A549 (cell line): ENCODE results near the gene LRG1. TPM values are rescaled to one million over a fixed set of nuclear protein-coding genes. Genes with fewer than 3 reads are reported as not detected.
A peak's percentile ranks its signal among the peaks of the same experiment; 100 is the strongest.

ENCODE experiments used
- ATAC-seq, 2 experiments: fragments of 200-7000 bp in 1 of 2; fragments of >200 bp in 1 of 2; cut with Nextera tagmentation in 1 of 2; cut with Tn5 transposase in 1 of 2; 3 replicates each; pipeline versions ENCODE4 v1.8.0 to v1.9.1; 2018 to 2020; ENCODE audit warnings: mild to moderate bottlenecking in 1 of 2, moderate library complexity in 1 of 2
- CTCF ChIA-PET: fragments of 300-600 bp; sonication (Branson Sonifier 250); formaldehyde crosslinking; extraction: SDS; loops from one replicate; lab custom pipeline; 2021; ENCODE audit warnings: antibody characterized with exemption, inconsistent platforms; lab: Yijun Ruan, JAX
- POLR2A ChIA-PET: fragments of 350-600 bp; formaldehyde crosslinking; extraction: SDS; loops from one replicate; lab custom pipeline; 2021; ENCODE audit warnings: antibody characterized with exemption, inconsistent platforms; lab: Yijun Ruan, JAX
- DNase-seq, 2 experiments: peaks; one replicate each; pipeline versions ENCODE4 v3.0.0 to v3.0.0-alpha.2; 2011 to 2016; ENCODE audit warnings: low read depth in 1 of 2, low spot score in 1 of 2
- FAIRE-seq: peaks from 2 replicates; lab custom pipeline; 2011; peaks lifted over from hg19 to GRCh38; lab: Jason Lieb, UNC
- H3K27ac ChIP-seq, 2 experiments: fragments of >200 bp; sonication (Bioruptor Twin); formaldehyde crosslinking; 3 replicates each; pipeline ENCODE4 v1.5.1; 2016 to 2017
- H3K4me1 ChIP-seq: fragments of >200 bp; sonication (Bioruptor Twin); formaldehyde crosslinking; 3 replicates; pipeline ENCODE4 v1.6.1; 2016
- H3K4me2 ChIP-seq: fragments of >200 bp; sonication (Bioruptor Twin); formaldehyde crosslinking; 3 replicates; pipeline ENCODE4 v1.6.1; 2016
- H3K4me3 ChIP-seq: fragments of >200 bp; sonication (Bioruptor Twin); formaldehyde crosslinking; 3 replicates; pipeline ENCODE4 v1.5.1; 2016
- H3K9me3 ChIP-seq: fragments of >200 bp; sonication (Bioruptor Twin); formaldehyde crosslinking; 3 replicates; pipeline ENCODE4 v1.6.1; 2016
- BHLHE40 ChIP-seq: IDR thresholded peaks from 2 replicates; pipeline ENCODE4 v1.6.1; 2012; ENCODE audit warnings: low read depth, low read length, inconsistent platforms
- CBX2 ChIP-seq: fragments of 200-600 bp; sonication (generic); IDR thresholded peaks from 2 replicates; pipeline ENCODE4 v1.6.1; 2016; ENCODE audit warnings: low read depth, mild to moderate bottlenecking, borderline replicate concordance
- CBX8 ChIP-seq: fragments of 200-600 bp; sonication (generic); IDR thresholded peaks from 2 replicates; pipeline ENCODE4 v1.6.1; 2016
- FOSL2 ChIP-seq, 2 experiments: fragments of 450-650 bp in 1 of 2; fragments of >200 bp in 1 of 2; sonication (Bioruptor Twin) in 1 of 2; formaldehyde crosslinking; IDR thresholded peaks; 2 replicates each; pipeline versions ENCODE4 v1.5.0 to v1.6.1; 2016 to 2020; ENCODE audit warnings: mild to moderate bottlenecking in 1 of 2, moderate library complexity in 1 of 2
- HDAC2 ChIP-seq: fragments of 200-600 bp; sonication (generic); IDR thresholded peaks from 2 replicates; pipeline ENCODE4 v1.6.1; 2016
- HEYL ChIP-seq: fragments of 250-450 bp; sonication (Bioruptor Pico); IDR thresholded peaks from 2 replicates; pipeline ENCODE4 v1.8.0; 2021; ENCODE audit warnings: mild to moderate bottlenecking, moderate library complexity
- KDM5A ChIP-seq: fragments of 200-600 bp; sonication (generic); IDR thresholded peaks from 2 replicates; pipeline ENCODE4 v1.6.1; 2016; ENCODE audit warnings: antibody characterized with exemption, mild to moderate bottlenecking
- NPAS2 ChIP-seq: fragments of 250-450 bp; sonication (Bioruptor Pico); IDR thresholded peaks from 2 replicates; pipeline ENCODE4 v1.8.0; 2022; ENCODE audit warnings: mild to moderate bottlenecking, moderate library complexity, borderline replicate concordance
- POLR2AphosphoS2 ChIP-seq: conservative IDR thresholded peaks from 2 replicates; pipeline ENCODE4 v1.6.1; 2012; ENCODE audit warnings: low read length, improper control_type of control experiment, inconsistent platforms
- RFX5 ChIP-seq: fragments of 450-650 bp; IDR thresholded peaks from 2 replicates; pipeline ENCODE4 v1.7.1; 2014; ENCODE audit warnings: antibody characterized with exemption, mild to moderate bottlenecking, moderate library complexity
- ZFP36 ChIP-seq: fragments of 450-650 bp; IDR thresholded peaks from 2 replicates; pipeline ENCODE4 v1.6.1; 2014; ENCODE audit warnings: borderline replicate concordance; ENCODE audit not compliant: partially characterized antibody
- ZSCAN20 ChIP-seq: fragments of 250-450 bp; sonication (Bioruptor Pico); IDR thresholded peaks from 2 replicates; pipeline ENCODE4 v1.8.0; 2022; ENCODE audit warnings: mild to moderate bottlenecking, moderate library complexity
- WGBS: methylation state at CpG from one replicate; pipeline ENCODE4 v1.1.6; 2017; ENCODE audit errors: missing lambda C conversion rate; 5-methylcytosine and 5-hydroxymethylcytosine counted together
- polyA plus RNA-seq, 4 experiments: library from polyadenylated mRNA; depleted of rRNA in 3 of 4; stranded (reverse); fragments of >200 nt; fragmentation: RNase III in 1 of 4; extraction: RNeasy Plus Mini Kit Qiagen cat#74134 plus additional on column Dnase treatment in 1 of 4; gene quantifications; 2 replicates in 3 of 4; 3 replicates in 1 of 4; pipeline ENCODE4 v1.2.3, GENCODE V29; 2011 to 2017
- TF ChIP-seq, protein P1 (sequence below): fragments of >200 bp; sonication (Bioruptor Twin); formaldehyde crosslinking; IDR thresholded peaks from 3 replicates; pipeline ENCODE4 v1.5.1; 2016
- TF ChIP-seq, protein P2 (sequence below): fragments of 200-600 bp; sonication (generic); IDR thresholded peaks from 2 replicates; pipeline ENCODE4 v1.6.1; 2016; ENCODE audit warnings: antibody characterized with exemption, mild to moderate bottlenecking, moderate library complexity
- TF ChIP-seq, protein P3 (sequence below): fragments of >200 bp; sonication (Bioruptor Twin); formaldehyde crosslinking; IDR thresholded peaks from 3 replicates; pipeline ENCODE4 v1.6.1; 2016

LRG1 gene
- polyA plus RNA-seq, 2 of the 4 experiments (the other 2 are of a cell fraction) = 0.18 TPM; not detected in 1

DNA sequence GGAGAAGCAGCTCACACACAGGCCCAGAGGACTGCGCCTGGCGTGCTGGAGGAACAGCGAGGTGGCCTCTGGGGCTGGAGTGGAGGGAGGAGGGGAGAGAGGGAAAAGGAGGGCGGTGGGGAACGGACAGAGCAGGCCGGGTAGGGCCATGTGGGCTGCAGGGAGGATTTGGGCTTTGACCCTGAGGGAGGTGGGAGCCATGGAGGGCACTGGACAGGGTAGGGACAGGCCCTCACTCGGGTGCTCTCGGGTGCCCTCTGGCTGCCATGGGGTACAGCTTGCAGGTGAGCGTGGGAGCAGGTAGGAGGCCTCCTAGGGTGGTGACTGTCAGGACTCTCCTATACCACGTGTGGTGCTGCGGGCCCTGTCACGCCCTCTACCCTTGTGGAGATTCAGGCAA lies 44.4 kb downstream of the LRG1 start:
- no peaks in the 10 kb centered on the region for H3K9me3 ChIP-seq
- POLR2A ChIA-PET = no interaction called here
- no peak overlapping the region for H3K4me2 ChIP-seq
- TF ChIP-seq CBX2 = no peak
- TF ChIP-seq ZSCAN20 = no peak
- no peak for TF ChIP-seq BHLHE40
- no peak for TF ChIP-seq HEYL
- TF ChIP-seq, protein P1, sequence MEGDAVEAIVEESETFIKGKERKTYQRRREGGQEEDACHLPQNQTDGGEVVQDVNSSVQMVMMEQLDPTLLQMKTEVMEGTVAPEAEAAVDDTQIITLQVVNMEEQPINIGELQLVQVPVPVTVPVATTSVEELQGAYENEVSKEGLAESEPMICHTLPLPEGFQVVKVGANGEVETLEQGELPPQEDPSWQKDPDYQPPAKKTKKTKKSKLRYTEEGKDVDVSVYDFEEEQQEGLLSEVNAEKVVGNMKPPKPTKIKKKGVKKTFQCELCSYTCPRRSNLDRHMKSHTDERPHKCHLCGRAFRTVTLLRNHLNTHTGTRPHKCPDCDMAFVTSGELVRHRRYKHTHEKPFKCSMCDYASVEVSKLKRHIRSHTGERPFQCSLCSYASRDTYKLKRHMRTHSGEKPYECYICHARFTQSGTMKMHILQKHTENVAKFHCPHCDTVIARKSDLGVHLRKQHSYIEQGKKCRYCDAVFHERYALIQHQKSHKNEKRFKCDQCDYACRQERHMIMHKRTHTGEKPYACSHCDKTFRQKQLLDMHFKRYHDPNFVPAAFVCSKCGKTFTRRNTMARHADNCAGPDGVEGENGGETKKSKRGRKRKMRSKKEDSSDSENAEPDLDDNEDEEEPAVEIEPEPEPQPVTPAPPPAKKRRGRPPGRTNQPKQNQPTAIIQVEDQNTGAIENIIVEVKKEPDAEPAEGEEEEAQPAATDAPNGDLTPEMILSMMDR = peak; percentile 22; the same call in 1 of the 3 replicates
- no peak for TF ChIP-seq FOSL2 (IDR thresholded peaks at IDR 0.05)
- TF ChIP-seq FOSL2 (CRISPR knock-in tag; IDR thresholded peaks at IDR 0.05) = no peak
- TF ChIP-seq, protein P2, sequence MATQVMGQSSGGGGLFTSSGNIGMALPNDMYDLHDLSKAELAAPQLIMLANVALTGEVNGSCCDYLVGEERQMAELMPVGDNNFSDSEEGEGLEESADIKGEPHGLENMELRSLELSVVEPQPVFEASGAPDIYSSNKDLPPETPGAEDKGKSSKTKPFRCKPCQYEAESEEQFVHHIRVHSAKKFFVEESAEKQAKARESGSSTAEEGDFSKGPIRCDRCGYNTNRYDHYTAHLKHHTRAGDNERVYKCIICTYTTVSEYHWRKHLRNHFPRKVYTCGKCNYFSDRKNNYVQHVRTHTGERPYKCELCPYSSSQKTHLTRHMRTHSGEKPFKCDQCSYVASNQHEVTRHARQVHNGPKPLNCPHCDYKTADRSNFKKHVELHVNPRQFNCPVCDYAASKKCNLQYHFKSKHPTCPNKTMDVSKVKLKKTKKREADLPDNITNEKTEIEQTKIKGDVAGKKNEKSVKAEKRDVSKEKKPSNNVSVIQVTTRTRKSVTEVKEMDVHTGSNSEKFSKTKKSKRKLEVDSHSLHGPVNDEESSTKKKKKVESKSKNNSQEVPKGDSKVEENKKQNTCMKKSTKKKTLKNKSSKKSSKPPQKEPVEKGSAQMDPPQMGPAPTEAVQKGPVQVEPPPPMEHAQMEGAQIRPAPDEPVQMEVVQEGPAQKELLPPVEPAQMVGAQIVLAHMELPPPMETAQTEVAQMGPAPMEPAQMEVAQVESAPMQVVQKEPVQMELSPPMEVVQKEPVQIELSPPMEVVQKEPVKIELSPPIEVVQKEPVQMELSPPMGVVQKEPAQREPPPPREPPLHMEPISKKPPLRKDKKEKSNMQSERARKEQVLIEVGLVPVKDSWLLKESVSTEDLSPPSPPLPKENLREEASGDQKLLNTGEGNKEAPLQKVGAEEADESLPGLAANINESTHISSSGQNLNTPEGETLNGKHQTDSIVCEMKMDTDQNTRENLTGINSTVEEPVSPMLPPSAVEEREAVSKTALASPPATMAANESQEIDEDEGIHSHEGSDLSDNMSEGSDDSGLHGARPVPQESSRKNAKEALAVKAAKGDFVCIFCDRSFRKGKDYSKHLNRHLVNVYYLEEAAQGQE = no peak
- CTCF ChIA-PET = interaction anchor here (1.0 kb wide), 1 partner anchor 225 kb away, joined by 3 read pairs; no protein-coding TSS in a partner anchor
- no peak for FAIRE-seq
- H3K4me3 ChIP-seq = no peak overlapping the region
- H3K27ac ChIP-seq = no peak overlapping the region
- DNase-seq = peak in 1 of 2 experiments; percentile 41
- peak; percentile 87 to 88 for ATAC-seq
- WGBS = 87% methylated on average over 11 of the region's 12 CpGs
- no peaks in the 10 kb centered on the region for H3K4me1 ChIP-seq

DNA sequence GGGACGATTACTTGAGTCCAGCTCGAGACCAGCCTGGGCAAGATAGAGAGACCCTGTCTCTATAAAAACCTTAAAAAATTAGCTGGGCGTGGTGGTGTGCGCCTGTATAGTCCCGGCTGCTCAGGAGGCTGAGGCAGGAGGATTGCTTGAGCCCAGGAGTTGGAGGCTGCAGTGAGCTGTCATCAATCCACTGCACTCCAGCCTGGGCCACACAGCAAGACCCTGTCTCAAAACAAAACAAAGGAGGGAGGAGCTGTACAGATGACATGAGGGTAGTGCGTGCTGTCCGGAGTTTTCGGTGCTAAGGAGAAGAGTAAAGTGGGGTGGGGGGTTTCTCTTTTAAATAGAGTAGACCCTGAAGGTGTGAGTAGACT lies 45.2 kb downstream of the LRG1 start:
- no peak overlapping the region for H3K27ac ChIP-seq
- CTCF ChIA-PET = interaction anchor here (0.6 to 1.4 kb wide), 4 partner anchors 12 to 227 kb away, joined by 3 to 5 read pairs (median 4); no protein-coding TSS in a partner anchor
- WGBS = 90% methylated on average over 8 of the region's 8 CpGs
- no peak overlapping the region for H3K4me2 ChIP-seq
- no peak for ATAC-seq
- no peak for TF ChIP-seq HEYL
- TF ChIP-seq RFX5 = no peak
- no peak for TF ChIP-seq NPAS2 (CRISPR knock-in tag)
- TF ChIP-seq ZFP36 = no peak
- no peak for TF ChIP-seq CBX2
- no peak for TF ChIP-seq HDAC2
- no peak for TF ChIP-seq KDM5A
- no peak for TF ChIP-seq POLR2AphosphoS2
- no peak for TF ChIP-seq CBX8
- TF ChIP-seq, protein P3, sequence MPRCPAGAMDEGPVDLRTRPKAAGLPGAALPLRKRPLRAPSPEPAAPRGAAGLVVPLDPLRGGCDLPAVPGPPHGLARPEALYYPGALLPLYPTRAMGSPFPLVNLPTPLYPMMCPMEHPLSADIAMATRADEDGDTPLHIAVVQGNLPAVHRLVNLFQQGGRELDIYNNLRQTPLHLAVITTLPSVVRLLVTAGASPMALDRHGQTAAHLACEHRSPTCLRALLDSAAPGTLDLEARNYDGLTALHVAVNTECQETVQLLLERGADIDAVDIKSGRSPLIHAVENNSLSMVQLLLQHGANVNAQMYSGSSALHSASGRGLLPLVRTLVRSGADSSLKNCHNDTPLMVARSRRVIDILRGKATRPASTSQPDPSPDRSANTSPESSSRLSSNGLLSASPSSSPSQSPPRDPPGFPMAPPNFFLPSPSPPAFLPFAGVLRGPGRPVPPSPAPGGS = no peak
- no peaks in the 10 kb centered on the region for H3K4me1 ChIP-seq
- POLR2A ChIA-PET = no interaction called here
- H3K4me3 ChIP-seq = no peak overlapping the region
- FAIRE-seq = no peak
- H3K9me3 ChIP-seq = no peaks in the 10 kb centered on the region
- DNase-seq = no peak
